GM19238 (cell line): Measurements from ENCODE around the gene OVCH2.

ENCODE experiments used
- DNase-seq: peaks from one replicate; pipeline ENCODE4 v3.0.0; 2011; ENCODE audit warnings: low spot score; ENCODE audit not compliant: insufficient read length

OVCH2 gene

DNA sequence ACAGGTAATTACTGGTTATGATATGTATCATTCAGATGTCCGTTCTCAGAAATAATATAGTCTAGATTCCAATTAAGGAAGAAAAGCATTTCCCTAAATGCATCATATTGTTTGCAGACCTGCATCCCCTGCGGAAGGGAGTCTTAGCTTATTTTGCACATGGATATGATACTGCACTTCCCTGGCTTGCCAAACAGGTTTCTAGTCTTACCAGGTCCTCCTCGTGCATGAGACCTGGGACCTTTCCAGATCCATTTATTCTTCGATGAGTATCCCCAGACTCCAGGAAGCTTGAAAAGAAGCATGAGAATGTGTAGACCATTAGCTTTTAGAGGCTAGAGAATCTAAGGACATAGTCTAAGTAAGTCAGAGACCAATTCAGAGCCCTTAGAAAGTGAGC, 63.5 kb downstream of the OVCH2 start:
- no peak for DNase-seq

DNA sequence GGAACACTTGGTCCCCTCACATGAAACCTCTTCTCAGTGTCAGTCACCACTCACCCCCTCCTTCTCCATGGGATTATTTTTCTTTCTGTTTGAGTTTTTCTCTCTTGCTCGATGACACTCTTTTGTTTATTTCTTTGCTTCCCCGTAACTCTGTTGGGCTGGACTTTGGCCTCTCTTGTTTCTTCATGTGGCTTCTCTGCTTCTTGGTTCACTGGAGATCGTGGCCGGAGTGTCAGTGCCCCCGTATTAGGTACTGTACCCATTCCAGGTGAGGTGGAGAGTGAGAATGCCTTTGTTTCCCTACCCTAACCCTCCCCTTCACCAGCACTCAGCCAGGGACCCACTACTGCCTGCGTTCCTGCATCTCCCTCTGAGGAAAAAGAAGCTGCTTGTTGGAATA, 65.5 kb downstream of the OVCH2 start:
- DNase-seq, result no peak

DNA sequence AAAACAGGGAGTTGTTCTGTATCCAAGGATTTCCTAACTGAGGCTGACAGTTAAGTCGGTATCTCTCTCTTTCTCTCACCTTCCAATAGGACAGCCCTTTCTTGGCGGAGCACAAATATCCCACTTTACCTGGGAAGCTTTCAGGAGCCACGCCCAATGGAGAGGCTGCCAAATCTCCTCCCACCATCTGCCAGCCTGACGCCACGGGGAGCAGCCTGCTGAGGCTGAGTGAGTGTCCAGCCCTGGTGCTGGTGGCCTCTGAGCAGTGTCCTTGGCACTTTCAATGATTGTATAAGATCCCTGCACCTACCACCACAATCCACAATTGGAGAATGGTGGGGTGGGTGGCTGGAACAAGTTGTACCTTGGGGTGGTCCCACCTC, 66.6 kb downstream of the OVCH2 start:
- DNase-seq, result no peak
